Vagina (tissue), 2 donors: ENCODE measurements around the gene CCDC57. TPM values are rescaled to one million over a fixed set of nuclear protein-coding genes. Genes with fewer than 3 reads are reported as not detected.

Experiments used
- DNase-seq, 2 donors: peaks; one replicate each; pipeline ENCODE4 v3.0.0-alpha.2; 2017; ENCODE audit errors: extremely low spot score in 2 of 2
- H3K27ac ChIP-seq: fragments of 200-600 bp; sonication (generic); one replicate; pipeline ENCODE4 v1.5.1; 2019
- H3K27me3 ChIP-seq: fragments of 200-600 bp; sonication (generic); one replicate; pipeline ENCODE4 v1.5.1; 2019
- H3K36me3 ChIP-seq, 2 donors: fragments of 200-600 bp; sonication (generic); one replicate each; pipeline ENCODE4 v1.5.1; 2017 to 2019
- H3K4me1 ChIP-seq: fragments of 200-600 bp; sonication (generic); one replicate; pipeline ENCODE4 v1.5.1; 2019
- H3K4me3 ChIP-seq, 2 donors: fragments of 200-600 bp; sonication (generic); 1 replicate in 1 of 2; 2 replicates in 1 of 2; pipeline ENCODE4 v1.5.1; 2016 to 2019
- H3K9me3 ChIP-seq: fragments of 200-600 bp; sonication (generic); one replicate; pipeline ENCODE4 v1.5.1; 2019
- CTCF ChIP-seq, 3 experiments: fragments of 450-650 bp in 2 of 3; fragments of 200-600 bp in 1 of 3; sonication (generic) in 1 of 3; IDR thresholded peaks; one replicate each; pipeline ENCODE4 v1.5.1; 2017 to 2019; ENCODE audit warnings: antibody characterized with exemption in 3 of 3, mild to moderate bottlenecking in 2 of 3, moderate library complexity in 2 of 3
- POLR2A ChIP-seq, 2 donors: fragments of 450-650 bp; IDR thresholded peaks; one replicate each; pipeline ENCODE4 v1.6.1; 2017; ENCODE audit warnings: antibody characterized with exemption in 2 of 2, mild to moderate bottlenecking in 2 of 2, moderate library complexity in 2 of 2
- POLR2AphosphoS5 ChIP-seq, 2 donors: sonication (generic); formaldehyde crosslinking; IDR thresholded peaks; one replicate each; pipeline ENCODE4 v1.9.0; 2017; ENCODE audit warnings: antibody characterized with exemption in 2 of 2, mild to moderate bottlenecking in 2 of 2, low read depth in 1 of 2; ENCODE audit not compliant: insufficient read depth in 1 of 2
- intact Hi-C: fragments of 100-400 bp; cut with DNase I; formaldehyde crosslinking; loops from one replicate; pipeline ENCODE4 v1.15.1; 2023
- total RNA-seq: library from RNA; depleted of rRNA; stranded (reverse); fragments of >200 nt; gene quantifications from one replicate; pipeline ENCODE4 v1.2.3, GENCODE V29; 2016

CCDC57 gene
- total RNA-seq, 1 donor from 2014 or later = 26.5 TPM

- Histone ChIP-seq H3K4me3 (no peak overlapping the region), H3K27ac (no peak overlapping the region), H3K9me3 (no peaks in the 10 kb centered on the region), H3K27me3 (no peaks in the 10 kb centered on the region), H3K36me3 (no peaks in the 10 kb centered on the region), H3K4me1 (peaks cover 45% of the 10 kb centered on the region)
- intact Hi-C loops = no loop called here
- TF ChIP-seq POLR2AphosphoS5 (IDR thresholded peaks at IDR 0.05; ENCODE audit: insufficient read depth in 1 of 2, low read depth in 1 of 2) = no peak
- TF ChIP-seq CTCF (IDR thresholded peaks at IDR 0.05) = no peak
- TF ChIP-seq POLR2A (IDR thresholded peaks at IDR 0.05) = no peak
- no peak for DNase-seq
These were observed 104.6 kb downstream of the CCDC57 start for GRCh38 chr17:82108038-82108437.

- TF ChIP-seq CTCF (IDR thresholded peaks at IDR 0.05) (no peak), POLR2AphosphoS5 (IDR thresholded peaks at IDR 0.05; ENCODE audit: insufficient read depth in 1 of 2, low read depth in 1 of 2) (no peak), POLR2A (IDR thresholded peaks at IDR 0.05) (no peak)
- H3K4me3 ChIP-seq = no peak overlapping the region
- intact Hi-C loops = no loop called here
- H3K27ac ChIP-seq = no peak overlapping the region
- no peaks in the 10 kb centered on the region for H3K9me3 ChIP-seq
- DNase-seq = no peak
- peaks cover 47% of the 10 kb centered on the region for H3K4me1 ChIP-seq
- H3K36me3 ChIP-seq = no peaks in the 10 kb centered on the region
- no peaks in the 10 kb centered on the region for H3K27me3 ChIP-seq
These were observed 105.2 kb downstream of the CCDC57 start for GRCh38 chr17:82107341-82107860.

- TF ChIP-seq POLR2A (IDR thresholded peaks at IDR 0.05) (no peak), POLR2AphosphoS5 (IDR thresholded peaks at IDR 0.05; ENCODE audit: insufficient read depth in 1 of 2, low read depth in 1 of 2) (no peak), CTCF (IDR thresholded peaks at IDR 0.05) (no peak)
- Histone ChIP-seq H3K36me3 (no peaks in the 10 kb centered on the region), H3K27ac (peak overlapping the region; percentile 80), H3K27me3 (no peaks in the 10 kb centered on the region), H3K4me3 (peak overlapping the region; percentile 8 to 36), H3K9me3 (no peaks in the 10 kb centered on the region), H3K4me1 (peaks cover 49% of the 10 kb centered on the region)
- intact Hi-C loops = no loop called here
- no peak for DNase-seq
These were observed 105.8 kb downstream of the CCDC57 start for GRCh38 chr17:82106688-82107305.

- Histone ChIP-seq H3K27me3 (no peaks in the 10 kb centered on the region), H3K9me3 (no peaks in the 10 kb centered on the region), H3K36me3 (no peaks in the 10 kb centered on the region), H3K27ac (peak overlapping the region; percentile 80), H3K4me3 (peak overlapping the region; percentile 8 to 36), H3K4me1 (peaks cover 56% of the 10 kb centered on the region)
- intact Hi-C loops = no loop called here
- no peak for DNase-seq
- no peak for TF ChIP-seq CTCF (IDR thresholded peaks at IDR 0.05)
- TF ChIP-seq POLR2AphosphoS5 (IDR thresholded peaks at IDR 0.05; ENCODE audit: insufficient read depth in 1 of 2, low read depth in 1 of 2) = peak in 1 of 2 donors; percentile 31
- no peak for TF ChIP-seq POLR2A (IDR thresholded peaks at IDR 0.05)
These were observed 106.6 kb downstream of the CCDC57 start for GRCh38 chr17:82105882-82106687.
